NCI-H510A treated with DMSO at 0.1 percent for 48 hours (cell line): ENCODE measurements around the gene FAM3D.

Experiments
- DNase-seq: peaks from one replicate; lab custom pipeline; 2025; lab: John Stamatoyannopoulos, UW

FAM3D gene

DNA sequence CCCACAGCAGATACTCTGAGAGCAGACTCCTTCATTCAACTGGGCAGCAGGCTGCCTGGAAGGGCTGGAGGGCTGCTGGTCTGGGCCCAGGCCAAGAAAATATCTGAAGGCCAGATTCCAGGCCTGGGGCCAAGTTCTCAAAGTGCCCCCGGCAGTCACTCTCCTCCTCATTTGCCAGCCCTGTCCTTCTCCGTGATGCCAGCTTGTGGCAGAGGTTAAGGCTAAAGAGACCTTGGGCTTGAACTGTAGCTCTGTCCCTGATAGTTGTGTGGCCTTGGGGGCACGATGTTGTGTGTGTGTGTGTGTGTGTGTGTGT, 39.0 kb downstream of the FAM3D start:
- no peak for DNase-seq

DNA sequence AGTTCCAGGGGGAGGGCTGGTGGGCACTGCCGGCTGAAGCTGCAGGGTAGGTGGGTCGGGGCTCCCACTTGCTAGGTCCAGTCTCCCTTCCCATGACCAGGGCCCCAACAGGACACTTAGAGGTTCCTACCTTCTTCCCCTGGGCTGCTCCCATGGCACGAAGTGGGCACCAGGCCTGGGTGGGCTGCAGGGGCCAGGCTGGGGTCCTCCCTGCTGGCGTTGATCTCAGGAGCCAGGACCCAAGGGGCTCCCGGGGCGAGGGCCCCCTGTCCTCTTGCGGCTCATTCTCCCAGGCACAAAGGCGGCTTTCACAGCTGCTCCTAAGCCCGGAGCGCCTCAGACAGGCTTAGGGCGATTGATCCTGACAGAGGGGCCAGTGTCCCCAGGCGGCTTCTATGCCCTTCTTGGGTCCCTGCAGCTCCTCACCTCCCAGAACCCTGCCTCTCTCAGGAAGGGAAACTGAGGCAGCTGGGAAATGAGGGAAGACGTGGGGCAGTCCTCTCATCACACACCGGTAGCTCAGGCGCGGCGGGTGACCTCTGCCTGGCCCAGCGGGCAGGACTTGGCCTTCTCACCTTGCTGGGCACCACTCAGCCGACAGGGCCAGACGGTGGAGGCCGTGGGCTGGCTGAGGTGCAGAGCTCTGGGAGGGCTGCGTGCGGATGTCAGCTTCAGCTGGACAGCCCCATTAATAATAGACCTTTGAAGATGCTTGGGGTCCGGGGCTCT, 39.6 kb downstream of the FAM3D start:
- DNase-seq: no peak

DNA sequence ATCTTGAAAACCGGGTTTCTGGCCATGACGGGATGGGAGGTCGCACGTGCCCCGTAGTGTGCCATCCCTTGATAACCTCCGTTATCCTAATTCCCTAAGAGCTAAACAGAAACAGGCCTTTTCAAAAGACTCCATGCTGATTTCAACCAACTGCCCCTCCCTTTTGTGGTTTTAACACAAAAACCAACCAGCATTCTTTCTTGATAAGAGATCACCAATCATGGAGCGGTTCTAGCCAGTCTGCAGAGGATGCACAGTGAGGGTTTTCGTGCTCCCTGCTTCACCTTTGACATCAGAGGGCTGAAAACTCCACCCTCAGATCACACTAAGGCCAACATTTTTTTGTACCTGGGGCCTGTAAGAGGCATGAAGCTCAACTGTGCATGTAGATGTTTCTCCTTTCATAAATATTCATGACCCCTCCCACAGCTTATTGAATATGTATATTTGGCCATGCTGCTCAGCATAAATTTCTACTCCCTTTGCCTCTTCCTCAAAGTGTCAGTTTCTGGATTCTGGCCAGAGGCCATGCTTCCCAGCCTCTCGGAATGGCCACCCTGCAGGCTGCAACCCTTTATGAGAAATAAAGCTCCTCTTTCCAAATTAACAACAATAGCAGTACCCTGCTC, 41.3 kb downstream of the FAM3D start:
- no peak for DNase-seq

DNA sequence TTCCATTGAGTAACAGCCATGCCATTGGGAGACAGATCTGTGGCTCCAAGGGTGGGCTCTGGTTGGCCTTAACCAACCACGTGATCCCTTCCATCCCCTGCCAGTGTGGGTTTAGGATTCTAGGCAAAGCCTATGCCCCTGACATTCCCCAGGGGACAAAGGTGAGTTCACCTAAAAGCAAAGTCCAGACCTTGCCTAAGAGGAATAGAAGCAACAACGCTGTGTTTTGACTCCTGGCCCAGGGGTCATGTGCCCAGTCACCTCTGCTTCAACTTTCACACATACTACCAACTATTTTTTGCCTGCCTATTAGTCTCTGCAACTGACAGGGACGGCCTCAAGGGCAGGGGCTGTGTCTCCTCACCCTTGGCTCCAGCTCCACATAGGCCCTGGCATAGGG, 42.0 kb downstream of the FAM3D start:
- no peak for DNase-seq

DNA sequence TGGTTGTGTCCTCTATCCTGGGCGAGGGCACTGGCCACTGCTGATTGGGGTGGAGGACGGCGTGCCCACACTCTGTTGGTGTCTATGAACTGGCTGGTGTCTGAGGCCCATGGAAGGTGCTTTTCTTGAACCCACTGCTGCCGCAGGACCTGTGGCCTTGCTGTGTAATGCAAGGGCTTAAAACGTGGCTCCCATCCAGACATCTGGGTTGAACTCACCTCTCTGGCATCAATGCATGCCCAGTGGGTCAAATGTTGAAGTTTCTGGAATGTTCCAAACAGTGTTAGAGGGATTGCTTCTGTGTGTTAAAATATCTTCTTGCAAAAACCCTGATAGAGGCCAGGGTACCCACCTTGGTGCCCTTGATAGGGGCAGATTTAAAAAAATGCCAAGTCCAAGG, 42.6 kb downstream of the FAM3D start:
- no peak for DNase-seq

DNA sequence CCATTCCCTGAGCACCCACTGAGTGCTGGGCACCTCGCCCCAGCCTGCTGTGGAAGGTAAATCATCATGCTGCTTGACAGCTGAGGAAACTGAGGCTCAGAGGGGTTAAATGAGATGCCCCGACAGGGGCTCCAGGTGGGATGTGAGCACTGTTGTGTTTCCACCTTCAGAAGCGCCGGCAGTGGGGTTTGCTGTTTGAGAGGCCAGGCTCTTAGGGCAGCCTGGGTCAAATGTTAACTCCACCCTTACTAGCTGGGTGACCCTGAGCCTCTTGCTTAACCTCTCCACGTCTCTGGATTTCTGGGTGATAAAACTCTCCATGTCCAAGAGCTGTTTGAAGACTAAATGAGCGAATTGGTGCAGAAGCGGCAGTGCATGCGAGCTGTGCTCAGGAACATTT, 43.1 kb downstream of the FAM3D start:
- no peak for DNase-seq

DNA sequence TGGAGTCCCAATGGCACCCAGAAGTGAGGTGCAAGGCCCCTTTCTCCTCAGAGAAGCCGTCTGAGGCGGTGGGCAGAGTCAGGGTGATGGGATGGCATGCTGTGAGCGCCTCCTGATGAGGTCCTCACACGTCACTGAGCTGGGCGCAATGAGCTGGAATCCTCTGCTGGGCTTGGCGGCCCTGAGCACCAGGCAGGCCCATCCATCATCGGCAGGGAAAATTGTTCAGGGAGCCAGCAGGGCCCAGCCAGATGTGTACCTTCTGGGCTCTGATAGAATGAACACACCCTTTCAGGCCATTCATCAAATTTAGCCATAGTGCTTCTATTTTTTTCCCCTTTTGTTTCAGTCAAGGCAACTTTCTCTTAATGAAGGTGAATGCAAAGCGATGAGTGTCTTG, 43.7 kb downstream of the FAM3D start:
- DNase-seq: no peak

DNA sequence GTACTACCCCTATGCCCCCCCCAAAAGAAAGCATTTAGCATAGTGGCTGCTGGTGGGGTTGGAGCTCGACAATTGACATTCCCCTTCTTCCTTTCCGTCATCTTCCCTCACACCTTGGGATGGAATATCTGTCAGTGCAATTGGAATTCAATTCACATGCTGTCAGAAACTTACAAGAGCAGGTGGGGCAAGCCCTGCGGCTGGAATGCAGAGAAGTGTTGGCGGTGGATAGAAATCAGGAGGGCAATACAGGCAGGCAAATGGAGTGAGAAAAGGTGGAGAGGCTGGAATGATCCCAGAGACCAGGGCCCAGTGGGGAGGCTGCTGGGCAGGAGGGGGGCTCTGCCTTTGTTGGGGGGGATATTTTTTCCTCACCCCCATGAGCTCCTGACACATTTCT, 44.1 kb downstream of the FAM3D start:
- no peak for DNase-seq

DNA sequence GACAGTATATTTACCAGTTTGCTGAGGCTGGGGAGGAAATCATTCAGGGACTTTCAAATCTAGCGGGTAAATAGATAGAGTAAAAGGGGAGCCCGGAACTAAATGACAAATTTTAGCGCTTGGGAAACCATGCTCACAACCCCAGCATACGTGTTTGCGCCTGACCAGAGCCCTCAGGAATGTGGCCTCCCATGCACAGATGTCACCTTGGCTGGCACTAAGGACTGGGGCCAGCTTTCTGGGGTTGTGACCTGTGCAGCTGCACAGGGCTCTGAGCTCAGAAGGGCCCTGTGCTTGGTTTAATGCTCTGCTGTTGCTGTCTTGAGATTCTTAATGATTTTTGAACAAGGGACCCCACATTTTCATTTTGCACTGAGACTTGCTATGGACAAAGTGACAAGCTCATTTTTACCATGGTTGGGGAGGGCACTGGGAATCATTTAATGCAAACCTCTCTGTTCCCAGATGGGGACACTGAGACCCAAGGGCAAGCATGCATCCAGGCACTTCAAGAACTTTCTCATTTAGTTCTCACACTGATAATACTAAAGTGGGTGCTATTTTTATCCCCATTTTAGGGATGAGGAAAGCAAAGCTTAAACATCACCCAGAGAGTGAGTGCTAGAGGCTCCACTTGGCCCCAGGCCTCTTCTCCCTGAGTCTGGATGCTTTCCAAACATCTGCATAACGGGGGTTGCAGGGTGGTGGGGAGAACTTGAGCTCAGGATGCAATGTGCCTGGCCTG, 45.3 kb downstream of the FAM3D start:
- no peak for DNase-seq

DNA sequence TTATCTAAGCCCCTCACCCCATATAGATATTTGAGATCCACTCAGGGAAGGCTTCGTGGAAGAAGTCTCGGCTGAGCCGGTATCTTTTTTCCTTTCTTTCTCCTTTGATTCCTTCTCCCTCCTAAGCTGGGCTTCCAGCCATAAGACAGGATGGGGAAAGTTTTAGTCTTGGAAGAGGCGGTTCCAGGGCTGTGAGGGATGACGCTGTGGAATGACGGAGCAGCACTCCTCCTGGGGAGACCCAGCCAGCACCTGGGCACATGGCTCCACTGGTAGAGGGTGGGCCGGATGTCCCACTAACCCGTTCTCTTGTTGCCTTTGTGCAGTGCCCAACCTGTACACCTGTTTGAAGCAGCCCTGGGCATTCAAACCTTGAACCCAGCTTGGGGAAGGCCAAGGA, 46.2 kb downstream of the FAM3D start:
- DNase-seq: no peak

DNA sequence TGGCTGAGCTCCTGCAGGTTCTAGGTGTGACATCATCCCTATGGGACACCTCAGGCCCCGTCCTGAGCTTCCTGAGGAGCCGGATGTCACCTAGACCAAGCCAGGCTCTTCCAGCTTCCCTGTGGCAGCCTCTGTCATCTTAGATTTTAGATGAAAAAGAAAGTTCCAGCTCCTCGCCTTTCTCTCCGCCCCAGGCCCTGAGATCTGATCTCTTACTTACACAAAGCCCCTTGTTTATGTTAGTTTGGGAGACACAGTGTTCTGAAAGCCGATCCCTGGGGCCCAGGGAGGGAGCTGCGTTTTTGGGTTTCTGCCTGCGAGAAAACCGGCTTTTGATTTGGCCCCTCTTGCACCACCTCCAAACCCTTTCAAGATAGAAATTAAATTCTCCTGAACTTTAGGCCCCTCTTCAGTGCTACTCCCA, 49.2 kb downstream of the FAM3D start:
- no peak for DNase-seq

DNA sequence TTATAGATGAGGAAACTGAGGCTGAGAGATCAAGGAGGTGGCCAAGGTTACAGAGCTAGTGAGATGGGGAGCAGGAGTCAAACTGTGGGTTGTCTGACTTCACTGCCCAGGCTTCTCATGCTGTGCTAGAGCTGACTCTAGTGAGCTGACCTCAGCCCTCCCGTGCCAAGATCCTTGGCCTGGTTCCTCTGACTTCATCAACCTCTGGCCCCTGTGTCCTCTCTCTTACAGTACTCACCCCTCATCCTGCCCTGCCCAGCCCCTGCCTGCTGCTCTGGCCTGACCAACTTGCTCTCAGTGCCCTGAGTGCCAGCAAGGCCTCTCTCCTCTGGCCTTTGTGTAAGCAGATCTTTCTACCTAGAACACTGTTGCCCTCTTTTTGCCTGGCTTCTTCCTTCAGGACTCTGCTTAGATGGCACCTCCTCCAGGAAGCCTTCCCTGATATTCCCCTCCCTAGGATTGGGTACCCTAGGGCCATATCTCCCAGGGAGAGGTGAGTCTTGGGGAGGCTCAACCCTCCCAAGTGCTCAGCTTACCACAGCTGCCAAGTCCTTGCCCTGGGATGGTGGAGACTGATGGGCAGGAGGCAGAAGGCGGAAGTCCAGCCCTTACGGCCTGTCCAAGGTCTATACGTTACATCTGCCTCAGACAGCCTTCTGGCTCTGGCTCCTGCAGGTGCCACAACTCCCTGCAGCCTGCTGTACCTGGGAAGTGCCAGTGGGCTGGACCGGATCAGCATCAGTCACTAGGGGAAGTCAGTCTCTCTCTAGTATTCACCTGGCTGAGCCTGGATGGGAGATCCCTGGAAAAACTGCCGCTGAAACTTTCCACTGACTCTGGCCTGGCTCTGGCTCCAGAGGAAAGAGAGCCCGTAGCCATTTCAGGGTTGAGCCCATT, 53.1 kb downstream of the FAM3D start:
- no peak for DNase-seq

DNA sequence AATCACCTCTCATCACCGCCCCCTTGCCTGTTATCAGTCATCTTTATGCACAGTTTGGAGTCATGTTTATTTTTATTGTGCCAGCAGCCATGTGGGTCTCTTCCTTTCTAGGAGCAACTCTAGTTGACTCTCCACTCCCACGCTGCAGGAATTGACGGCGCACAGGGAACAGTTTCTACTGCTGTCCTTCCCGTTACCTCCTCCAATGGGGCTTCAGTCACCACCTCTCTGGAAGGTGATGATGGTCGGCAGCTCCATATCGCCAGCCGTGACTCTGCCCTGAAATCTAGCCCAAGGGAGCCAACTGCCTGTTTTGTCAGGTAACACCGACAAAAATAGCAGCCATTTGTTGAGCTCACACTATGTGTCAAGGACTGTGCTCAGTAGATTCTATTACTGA, 53.7 kb downstream of the FAM3D start:
- no peak for DNase-seq

DNA sequence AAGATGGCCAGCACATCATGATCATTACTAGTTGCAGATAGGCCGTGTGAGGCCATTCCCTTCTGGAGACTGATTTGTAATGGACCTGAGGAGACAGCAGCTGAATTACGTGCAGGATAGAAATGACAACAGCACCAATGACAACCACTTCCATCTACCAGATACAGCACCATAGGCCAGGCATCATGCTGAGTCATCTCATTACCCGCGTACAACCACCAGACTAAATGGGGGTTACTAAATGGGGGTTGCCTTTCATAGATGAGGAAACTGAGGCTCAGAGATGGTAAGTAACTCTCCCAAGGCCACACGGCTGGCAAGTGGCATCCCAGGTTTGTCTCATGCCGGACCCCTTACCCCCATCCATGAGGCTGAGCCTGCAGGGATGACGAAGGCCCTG, 56.6 kb downstream of the FAM3D start:
- DNase-seq: no peak

DNA sequence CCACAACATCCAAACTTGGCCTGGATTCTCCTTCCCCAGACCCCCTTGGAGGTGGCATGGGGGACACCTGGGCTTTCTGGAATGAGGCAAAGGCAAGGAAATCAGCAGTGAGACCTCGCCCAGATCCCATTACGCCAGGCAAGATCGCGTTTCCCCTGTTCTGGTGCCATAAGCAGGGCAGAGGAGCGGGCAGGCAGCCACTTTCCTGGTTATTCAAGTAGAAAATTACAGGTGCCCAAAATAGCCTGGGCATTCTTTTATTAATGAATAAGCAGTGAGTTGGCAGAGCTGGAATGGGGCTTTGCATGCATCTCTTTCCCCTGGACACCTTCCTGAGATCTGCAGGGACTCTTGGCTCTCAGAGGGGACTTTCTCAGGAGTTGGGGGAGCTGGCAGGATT, 57.9 kb downstream of the FAM3D start:
- no peak for DNase-seq

DNA sequence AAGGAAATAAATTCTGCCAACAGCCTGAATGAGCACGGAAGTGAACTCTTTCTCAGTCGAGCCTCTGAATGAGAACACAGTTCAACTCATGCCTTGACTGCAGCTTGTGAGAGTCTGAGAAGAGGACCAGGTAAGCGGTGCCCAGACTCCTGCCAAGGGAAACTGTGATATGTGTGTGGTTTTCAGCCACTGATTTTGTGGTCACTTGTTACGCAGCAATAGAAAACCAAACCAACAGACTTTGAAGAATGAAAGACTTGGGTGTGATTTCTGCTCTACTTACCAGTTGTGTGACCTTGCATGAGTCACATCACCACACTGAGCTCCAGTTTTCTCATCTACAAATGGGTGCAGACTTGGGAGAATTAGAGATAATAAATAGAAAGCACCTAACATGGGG, 58.8 kb downstream of the FAM3D start:
- DNase-seq: no peak

DNA sequence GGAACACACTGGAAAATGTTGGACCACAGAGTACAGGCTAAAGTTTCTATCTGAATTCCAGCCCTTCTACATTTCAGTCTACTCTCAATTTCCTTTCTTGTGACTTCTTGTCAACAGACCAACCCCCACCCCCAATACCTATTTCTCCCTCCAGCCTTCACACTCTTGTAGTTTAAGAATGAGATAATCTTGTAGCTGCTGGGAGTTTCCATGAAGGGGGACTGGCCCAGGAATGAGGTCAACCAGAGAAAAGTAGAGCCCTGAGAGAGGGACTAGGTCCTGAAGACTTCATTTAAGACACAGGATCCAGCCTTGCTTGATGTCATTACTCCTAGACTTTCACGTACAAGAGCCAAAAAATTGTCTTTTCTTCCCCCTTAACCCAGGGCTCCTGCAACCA, 59.9 kb downstream of the FAM3D start:
- DNase-seq: no peak

DNA sequence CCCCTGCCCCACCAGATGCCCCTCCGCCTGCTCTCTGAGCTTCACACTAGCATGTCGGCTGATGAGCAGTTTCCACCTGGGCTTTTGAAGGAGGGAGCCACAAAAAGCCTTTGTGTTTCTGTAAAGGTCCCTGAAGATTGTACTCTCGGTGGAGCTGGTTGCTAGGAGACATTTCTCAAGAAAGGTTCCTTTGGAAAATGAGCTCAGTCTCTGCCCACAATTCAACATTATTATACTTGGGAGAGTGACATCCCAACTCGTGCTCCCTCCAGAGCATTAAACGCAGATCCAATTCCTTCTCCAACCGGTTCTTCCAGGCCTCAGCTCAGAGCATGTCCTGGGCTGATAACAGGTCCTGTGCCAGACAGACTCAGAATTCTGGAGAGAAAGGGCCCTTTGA, 62.5 kb downstream of the FAM3D start:
- no peak for DNase-seq

DNA sequence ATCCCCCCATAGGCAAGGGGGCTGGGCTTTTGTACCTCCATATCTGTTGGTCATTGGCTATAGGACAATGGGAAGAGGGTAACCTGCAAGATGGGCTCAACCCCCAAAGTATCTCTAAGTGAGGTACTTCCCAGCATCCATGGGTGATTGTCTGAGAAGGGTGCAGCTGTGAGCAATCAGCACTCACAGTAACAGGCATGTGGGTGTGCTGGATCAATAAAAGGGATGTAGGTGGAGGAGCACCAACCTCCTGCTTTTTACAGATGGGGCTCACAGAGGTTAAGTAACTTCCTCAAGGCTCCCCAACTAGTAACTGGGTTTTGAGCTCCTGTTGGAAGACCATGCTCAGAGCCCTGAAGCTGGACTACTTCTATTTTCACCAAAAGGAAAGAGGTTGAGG, 63.0 kb downstream of the FAM3D start:
- DNase-seq: no peak

DNA sequence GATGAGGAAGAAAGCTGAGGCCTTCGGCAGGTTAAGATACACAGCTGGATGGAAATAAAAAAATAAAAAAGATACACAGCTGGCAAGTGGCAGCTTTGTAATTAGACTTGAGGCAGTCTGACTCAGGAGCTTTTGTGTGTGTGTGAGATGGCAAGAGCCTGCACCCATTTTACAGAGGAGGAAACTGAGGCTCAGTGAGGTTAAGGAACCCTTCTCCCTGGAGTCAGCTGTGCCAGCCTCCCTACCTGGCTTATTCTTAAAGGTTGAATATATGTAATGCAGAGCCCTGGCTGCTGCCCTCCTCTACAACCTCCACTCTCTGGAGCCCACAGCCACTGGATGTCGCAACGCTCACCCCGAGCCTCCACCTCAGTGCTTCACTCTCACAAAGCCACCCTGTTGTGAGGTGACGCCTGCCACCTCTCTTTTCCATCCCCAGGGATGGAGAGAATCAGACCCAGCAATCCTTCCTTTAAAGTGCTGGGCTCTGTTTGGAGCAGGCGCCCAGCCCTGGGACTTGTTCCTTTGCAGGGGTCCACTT, 68.7 kb downstream of the FAM3D start:
- no peak for DNase-seq

DNA sequence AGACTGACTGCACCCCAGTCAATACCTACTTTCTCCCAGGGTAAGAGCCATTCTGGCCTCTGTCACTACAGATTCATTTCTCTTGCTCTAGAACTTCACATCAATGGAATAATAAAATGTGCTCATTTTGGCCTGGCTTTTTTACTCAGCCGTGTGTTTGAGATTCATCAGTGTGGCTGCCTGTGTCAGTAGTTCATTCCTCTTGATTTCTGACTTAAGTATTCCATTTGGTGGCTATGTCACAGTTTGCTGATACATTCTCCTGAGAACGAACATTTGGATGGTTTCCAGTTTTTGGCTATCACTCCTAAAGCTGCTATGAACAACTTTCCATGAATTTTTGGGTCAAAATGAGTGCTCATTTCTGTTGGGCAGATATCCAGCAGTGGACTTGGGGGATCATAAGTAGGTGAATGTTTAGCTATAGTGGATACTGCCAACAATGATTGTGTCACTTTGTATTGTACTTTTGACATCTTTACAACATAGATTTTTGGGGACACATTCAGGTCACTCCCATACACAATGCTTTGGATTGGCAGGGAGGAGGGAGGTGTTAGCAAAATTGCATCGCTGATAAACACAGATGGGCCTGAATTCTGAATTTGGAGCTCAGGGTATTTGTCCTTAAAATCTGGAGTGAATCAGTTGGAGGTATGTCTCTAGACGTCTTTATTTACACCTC, 69.6 kb downstream of the FAM3D start:
- no peak for DNase-seq

DNA sequence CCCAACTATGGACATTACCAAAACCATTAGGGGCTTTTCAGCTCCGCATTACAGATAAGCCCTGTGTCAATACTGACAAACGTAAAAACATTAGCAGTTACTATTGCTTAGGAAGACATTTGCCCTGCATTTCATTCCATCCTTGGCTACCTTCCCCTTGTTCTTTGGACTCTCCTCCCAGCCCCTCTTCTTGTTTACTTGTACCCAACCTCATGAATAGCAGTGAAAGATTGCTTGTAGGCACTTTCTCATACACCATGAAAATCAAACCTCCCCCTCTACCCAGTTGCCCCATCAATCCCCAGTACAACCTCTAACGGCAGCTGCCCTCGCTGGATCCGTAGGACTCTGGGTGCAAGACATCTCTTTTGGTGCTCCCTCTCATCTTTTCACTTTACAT, 72.5 kb downstream of the FAM3D start:
- no peak for DNase-seq
